GM21737 (cell line): ENCODE measurements around the gene PPP3CA.
"Not testable (repeated sequence)": the region's sequence is repeated elsewhere in the genome, so short reads cannot be mapped to it uniquely, and the experiment has no call there.

ENCODE experiments used
- ATAC-seq: cut with Tn5 transposase; IDR thresholded peaks from one replicate; pipeline ENCODE4 v1.9.1; 2021; ENCODE audit warnings: mild to moderate bottlenecking, moderate library complexity; ENCODE audit not compliant: unreplicated experiment

Gene PPP3CA

GRCh38 chr4:101258883-101259282, 88.4 kb downstream of the PPP3CA start:
- no peak for ATAC-seq

GRCh38 chr4:101256222-101256621, 91.1 kb downstream of the PPP3CA start:
- ATAC-seq: no peak

GRCh38 chr4:101254776-101255175, 92.5 kb downstream of the PPP3CA start:
- no peak for ATAC-seq

- ATAC-seq: no peak
These were observed 94.2 kb downstream of the PPP3CA start for GRCh38 chr4:101253121-101253520.

- ATAC-seq: no peak
These were observed 94.6 kb downstream of the PPP3CA start for GRCh38 chr4:101252721-101253120.

GRCh38 chr4:101251261-101251660, 96.1 kb downstream of the PPP3CA start:
- no peak for ATAC-seq

GRCh38 chr4:101244349-101244748, 103.0 kb downstream of the PPP3CA start:
- no peak for ATAC-seq

GRCh38 chr4:101242441-101242840, 104.9 kb downstream of the PPP3CA start:
- no peak for ATAC-seq

GRCh38 chr4:101240099-101240498, 107.2 kb downstream of the PPP3CA start:
- no peak for ATAC-seq

GRCh38 chr4:101239665-101240064, 107.7 kb downstream of the PPP3CA start:
- ATAC-seq: no peak

GRCh38 chr4:101238706-101239105, 108.6 kb downstream of the PPP3CA start:
- no peak for ATAC-seq

- ATAC-seq: no peak
These were observed 109.6 kb downstream of the PPP3CA start for GRCh38 chr4:101237773-101238172.

GRCh38 chr4:101236097-101236496, 111.2 kb downstream of the PPP3CA start:
- ATAC-seq: no peak

- not testable (repeated sequence) for ATAC-seq
These were observed 113.2 kb downstream of the PPP3CA start for GRCh38 chr4:101234141-101234540.

- ATAC-seq: no peak
These were observed 115.1 kb downstream of the PPP3CA start for GRCh38 chr4:101232074-101232776.

- ATAC-seq: no peak
These were observed 116.4 kb downstream of the PPP3CA start for GRCh38 chr4:101230801-101231426.

GRCh38 chr4:101229116-101229515, 118.2 kb downstream of the PPP3CA start:
- ATAC-seq: no peak

GRCh38 chr4:101227715-101228114, 119.6 kb downstream of the PPP3CA start:
- ATAC-seq: no peak

GRCh38 chr4:101224358-101225218, 122.7 kb downstream of the PPP3CA start:
- no peak for ATAC-seq

- no peak for ATAC-seq
These were observed 125.0 kb downstream of the PPP3CA start for GRCh38 chr4:101222156-101222845.

GRCh38 chr4:101221294-101221693, 126.0 kb downstream of the PPP3CA start:
- no peak for ATAC-seq
